Measurements from ENCODE around the gene RADIL.

- TF ChIP-seq GATA2 (IDR thresholded peaks at IDR 0.05; ENCODE audit: low read depth, low read length) (peak; percentile 90), GATA3 (IDR thresholded peaks at IDR 0.05; ENCODE audit: low read depth, low read length) (no peak)
These were observed 10.2 kb downstream of the RADIL start for GRCh38 chr7:4873071-4873944.

Data from SH-SY5Y (cell line).